ENCODE results near the gene SORBS2. TPM values are rescaled to one million over a fixed set of nuclear protein-coding genes. Genes with fewer than 3 reads are reported as not detected.

SORBS2 gene
- total and polyA plus RNA-seq, 2 of the 8 experiments (the other 6 are each of a cell fraction or from before 2014, with no cell fraction given) = 73.0 to 87.1 TPM

GRCh38 chr4:185736882-185737281 lies 75.1 kb downstream of the SORBS2 start:
- Histone ChIP-seq H3K4me2 (ENCODE audit: insufficient read depth in 1 of 2, low read depth in 2 of 2, low read length in 2 of 2) (no peak overlapping the region), H3K36me3 (ENCODE audit: control insufficient read depth in 2 of 4, insufficient read depth in 4 of 4, low read length in 3 of 4) (peaks cover 0 to 12% (median 0%) of the 10 kb centered on the region in 4 experiments; a peak in 3 of 8 replicates), H3K18ac (ENCODE audit: extremely low read depth, low read length) (no peak overlapping the region; the same call in 1 of the 2 replicates), H3K27me3 (replicated peaks in 1 of 4; ENCODE audit: control insufficient read depth in 3 of 4, extremely low read depth in 1 of 4, insufficient read depth in 3 of 4, low read length in 3 of 4) (no peaks in the 10 kb centered on the region), H3K4me3 (ENCODE audit: extremely low read depth in 1 of 4, insufficient read depth in 2 of 4, low read depth in 3 of 4, low read length in 4 of 4) (no peak overlapping the region), H4K5ac (ENCODE audit: insufficient read length, low read depth, low read length) (no peak overlapping the region), H2AK5ac (ENCODE audit: low read depth, low read length) (no peak overlapping the region; the same call in 1 of the 2 replicates), H3K56ac (replicated peaks; ENCODE audit: insufficient read length, low read depth, low read length) (no peak overlapping the region), H2BK20ac (ENCODE audit: low read length) (no peak overlapping the region), H3K4me1 (replicated peaks in 1 of 4; ENCODE audit: control insufficient read depth in 3 of 4, insufficient read depth in 4 of 4, low read length in 3 of 4) (peaks cover 3 to 20% (median 19%) of the 10 kb centered on the region in 4 experiments), H2BK12ac (ENCODE audit: low read depth, low read length) (no peak overlapping the region; the same call in 1 of the 2 replicates), H3K23me2 (ENCODE audit: low read depth, low read length) (peaks cover 6% of the 10 kb centered on the region; the same call in 1 of the 2 replicates), H3K79me1 (ENCODE audit: low read depth, low read length) (no peaks in the 10 kb centered on the region; the same call in 1 of the 2 replicates), H3K9ac (replicated peaks in 1 of 4; ENCODE audit: extremely low read depth in 1 of 4, low read depth in 3 of 4, low read length in 3 of 4) (no peak overlapping the region), H3K27ac (ENCODE audit: low read depth, low read length) (no peak overlapping the region), H3K23ac (ENCODE audit: insufficient read length) (no peak overlapping the region), H3K4ac (replicated peaks; ENCODE audit: insufficient read length, low read depth, low read length) (no peak overlapping the region), H2BK15ac (ENCODE audit: low read length) (no peak overlapping the region), H3K14ac (ENCODE audit: insufficient read length) (no peak overlapping the region), H4K20me1 (replicated peaks in 1 of 2; ENCODE audit: control insufficient read depth in 1 of 2, insufficient read depth in 2 of 2, low read length in 2 of 2) (peaks cover 0 to 2% of the 10 kb centered on the region in 2 experiments), H3K9me3 (ENCODE audit: insufficient read depth in 2 of 2, low read depth in 1 of 2, low read length in 1 of 2) (peaks cover 0 to 2% of the 10 kb centered on the region in 2 experiments; a peak in 2 of 4 replicates), H2BK120ac (replicated peaks; ENCODE audit: low read depth, low read length) (peak overlapping the region; percentile 20), H4K91ac (replicated peaks; ENCODE audit: insufficient read length, low read length) (no peak overlapping the region), H4K8ac (ENCODE audit: extremely low read depth, insufficient read depth, low read length) (no peak overlapping the region), H2AFZ (ENCODE audit: low read length) (no peak overlapping the region), H2BK5ac (ENCODE audit: low read depth, low read length) (no peak overlapping the region), H3K79me2 (ENCODE audit: control insufficient read depth in 1 of 2, insufficient read depth in 2 of 2, low read length in 2 of 2) (peaks cover 0 to 16% of the 10 kb centered on the region in 2 experiments; a peak in 2 of 4 replicates)
- FAIRE-seq (no peak), DNase-seq (ENCODE audit: low read depth in 1 of 2, low spot score in 2 of 2) (no peak)
- ChIA-PET POLR2A (ENCODE audit: partially characterized antibody) (interaction anchor here (2.6 kb wide), 1 partner anchor 12 kb away, joined by 7 read pairs; no protein-coding TSS in a partner anchor), CTCF (ENCODE audit: partially characterized antibody) (no interaction called here)
- 88% methylated on average over 5 of the region's 5 CpGs; no CpG with 5 or more reads in 1 of the 2 experiments for whole genome bisulfite sequencing, 2 experiments (ENCODE audit: extremely low coverage in 1 of 2, insufficient coverage in 1 of 2, insufficient read length in 1 of 2, insufficient replicate concordance in 2 of 2, low coverage in 1 of 2, low lambda C conversion rate in 2 of 2, missing lambda C conversion rate in 1 of 2)
